Measurements from ENCODE around the gene PCLO.
"Not testable (repeated sequence)": the region's sequence is repeated elsewhere in the genome, so short reads cannot be mapped to it uniquely, and the experiment has no call there.

PCLO gene

DNA sequence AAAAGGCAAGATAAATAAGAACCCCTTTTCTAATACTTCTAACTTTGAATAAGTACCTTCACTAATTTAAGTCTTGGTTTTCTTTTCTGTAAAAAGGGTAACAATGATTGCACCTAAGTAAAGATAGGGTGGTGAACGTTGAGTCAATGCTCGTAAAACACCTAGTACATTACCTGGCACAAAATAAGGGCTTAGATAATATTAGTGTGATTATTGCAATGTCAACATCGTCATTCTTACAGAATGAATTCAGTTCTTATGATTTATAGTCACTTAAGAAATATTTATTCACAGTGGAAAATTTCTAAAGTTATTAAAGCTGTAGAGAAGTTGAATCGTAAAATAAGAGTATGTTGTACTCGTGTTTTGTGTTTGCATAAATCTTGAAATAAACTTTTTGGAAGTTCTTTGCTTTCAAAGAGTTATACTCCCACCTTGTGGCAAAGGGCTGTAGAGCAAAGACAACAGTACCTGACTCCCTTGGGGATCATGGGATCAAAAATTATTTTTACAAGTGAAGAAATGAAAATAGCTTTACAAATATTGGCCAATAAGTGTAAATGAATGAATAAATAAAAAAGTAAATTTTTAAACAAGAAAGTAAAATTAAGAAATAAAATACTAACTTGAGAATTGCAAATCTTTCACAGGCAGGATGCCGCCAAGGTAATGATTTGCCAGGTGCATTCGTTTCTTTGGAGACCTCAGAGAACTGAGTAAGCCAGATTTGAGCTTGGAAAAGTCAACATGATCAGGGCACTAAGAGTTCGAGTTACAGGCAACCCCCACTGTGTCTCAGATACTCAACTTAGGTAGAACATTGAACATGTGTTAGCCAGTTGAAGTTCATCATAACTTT lies 433.3 kb downstream of the PCLO start:
- peak; percentile 7 for DNase-seq (ENCODE audit: low spot score)

DNA sequence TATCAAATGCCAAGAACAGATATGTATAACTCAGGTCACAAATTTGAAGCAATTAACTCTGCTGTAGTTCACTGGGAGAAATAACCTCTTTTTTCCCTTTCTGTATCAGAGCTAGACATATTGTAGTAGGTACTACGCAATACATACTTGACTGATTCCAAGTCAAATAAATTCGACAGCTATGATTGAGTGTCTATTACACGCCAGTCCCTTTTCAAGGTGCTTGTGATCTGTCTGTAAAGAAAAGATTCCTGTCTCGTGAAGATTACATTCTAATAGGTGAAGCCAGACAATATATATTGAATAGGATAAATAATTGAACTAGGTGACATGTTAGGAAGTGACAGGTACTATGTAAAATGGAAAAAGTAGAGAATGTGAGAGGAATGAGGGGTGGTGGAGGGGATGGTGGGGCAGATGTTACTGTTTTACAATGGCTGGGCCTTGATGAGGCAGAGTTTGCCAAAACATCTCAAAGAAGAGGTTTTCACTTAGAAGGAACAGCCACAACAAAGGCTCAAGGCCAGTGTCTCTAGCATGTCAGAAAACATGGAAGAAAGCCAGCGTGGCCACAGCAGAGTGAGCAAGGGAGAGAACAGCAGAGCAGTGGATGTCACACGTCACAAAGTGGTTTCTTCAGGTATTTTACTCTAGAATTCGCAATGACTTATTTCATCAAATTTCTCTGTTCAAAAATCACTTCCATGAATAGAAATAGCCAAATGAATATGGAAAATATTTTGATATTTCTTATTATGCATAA lies 436.5 kb downstream of the PCLO start:
- no peak for DNase-seq (ENCODE audit: low spot score)

DNA sequence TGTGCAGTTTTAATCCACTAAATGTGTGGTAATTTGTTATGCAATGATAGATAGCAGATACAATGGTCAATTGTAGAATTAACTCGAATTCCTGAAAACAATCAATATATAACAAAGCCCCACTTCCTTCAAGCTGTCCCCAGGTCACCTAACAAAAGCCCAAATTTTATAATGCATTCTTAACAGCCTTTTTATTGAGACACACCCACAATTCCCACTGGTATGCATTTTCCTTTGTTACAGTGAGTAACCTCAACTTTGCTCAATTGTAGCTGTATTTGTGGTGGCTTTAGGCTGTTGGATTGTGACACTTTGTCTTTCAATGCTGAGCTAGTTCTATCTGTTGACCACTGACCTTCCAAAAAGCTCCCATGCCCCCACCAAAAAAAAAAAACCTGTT lies 439.3 kb downstream of the PCLO start:
- no peak for DNase-seq (ENCODE audit: low spot score)

DNA sequence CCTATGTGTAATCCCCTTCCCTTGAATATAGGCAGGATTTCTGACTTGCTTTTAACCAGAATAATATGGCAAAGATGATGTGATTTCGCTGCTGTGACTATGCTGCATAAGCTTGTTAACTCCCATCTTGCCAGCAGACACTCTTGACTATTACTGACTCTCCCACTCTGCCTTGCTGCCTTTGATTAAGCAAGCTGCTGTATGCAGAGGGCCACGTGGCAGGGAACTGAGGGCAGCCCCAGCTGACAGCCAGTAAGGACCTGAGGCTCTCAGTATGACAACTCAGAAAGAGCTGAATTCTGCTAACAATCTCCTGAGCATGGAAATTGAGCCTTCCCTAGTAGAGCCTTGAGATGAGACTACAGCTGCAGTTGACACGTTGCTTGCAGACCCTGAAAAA lies 439.7 kb downstream of the PCLO start:
- no peak for DNase-seq (ENCODE audit: low spot score)

DNA sequence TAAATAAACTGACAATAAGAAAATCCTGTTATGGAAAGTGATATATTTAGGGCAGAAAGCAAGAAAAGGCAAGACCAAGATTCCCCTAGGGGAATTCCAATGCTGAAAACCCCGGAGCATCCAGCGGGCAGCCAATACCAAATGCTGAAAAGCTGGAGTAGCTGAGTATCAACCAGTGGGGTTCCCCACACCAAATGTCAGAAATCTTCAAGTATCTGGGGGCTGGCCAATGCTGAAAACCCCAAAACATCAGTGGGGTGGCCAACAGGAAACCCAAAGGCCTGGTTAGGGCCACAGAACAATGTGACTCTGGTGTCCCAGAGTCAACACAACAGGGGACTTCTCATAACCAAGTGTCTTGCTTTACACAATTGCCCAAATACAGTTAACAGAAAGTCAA lies 447.3 kb downstream of the PCLO start:
- no peak for DNase-seq (ENCODE audit: low spot score)

DNA sequence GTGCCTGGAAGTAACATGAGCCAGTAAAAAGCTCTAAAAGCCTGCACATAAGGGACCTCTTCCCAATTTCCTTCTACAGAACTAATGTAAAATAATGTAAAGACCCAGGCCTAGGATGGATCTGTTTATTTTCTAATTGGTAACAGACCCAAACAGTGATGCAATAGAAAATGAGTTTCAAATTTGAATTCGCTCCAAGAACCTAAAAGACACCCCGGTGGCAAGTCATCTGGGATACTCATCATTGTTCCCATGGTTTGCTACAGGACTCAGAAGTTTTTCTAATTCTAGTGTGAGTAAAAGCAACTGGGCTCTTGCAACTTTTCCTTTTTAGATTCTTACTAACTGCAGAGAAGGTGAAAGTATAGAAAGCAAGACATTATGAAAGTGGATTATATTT lies 447.8 kb downstream of the PCLO start:
- no peak for DNase-seq (ENCODE audit: low spot score)

DNA sequence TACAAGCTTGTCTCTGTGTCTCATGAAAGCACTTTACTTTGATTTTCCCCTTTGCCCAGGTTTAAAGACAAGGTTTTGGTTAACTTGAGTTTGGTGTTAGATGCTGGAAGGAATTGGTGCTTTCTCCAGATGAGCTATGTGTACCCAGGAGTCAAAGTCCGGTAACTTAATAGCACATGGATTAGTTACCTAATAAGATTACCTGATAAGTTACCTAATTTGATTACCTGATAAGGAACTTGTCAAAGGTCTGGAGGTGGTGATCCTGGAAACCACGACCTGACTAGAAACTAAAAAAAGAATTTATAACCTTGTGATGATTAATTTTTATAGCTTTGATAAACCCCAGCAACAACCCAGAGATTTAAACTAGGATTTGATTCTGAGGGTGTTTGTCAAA lies 449.2 kb downstream of the PCLO start:
- no peak for DNase-seq (ENCODE audit: low spot score)

DNA sequence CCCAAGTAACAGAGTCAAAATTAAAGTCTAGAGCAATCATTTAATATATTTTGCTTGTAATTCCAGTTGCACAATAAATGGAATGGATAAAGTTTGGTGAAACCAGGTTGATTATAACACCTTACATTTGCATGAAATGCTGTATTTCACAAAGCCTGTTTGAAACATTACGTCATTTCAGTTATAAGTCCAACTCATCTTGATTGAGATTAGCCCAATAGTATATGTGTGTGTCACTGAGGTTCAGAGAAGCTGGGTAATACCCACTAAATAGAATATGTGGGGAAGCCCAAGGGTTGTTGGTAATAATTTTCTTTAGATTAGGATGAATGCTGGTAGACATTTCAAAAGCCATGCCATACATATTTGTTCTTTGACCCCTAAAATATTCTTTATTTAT lies 456.3 kb downstream of the PCLO start:
- DNase-seq (ENCODE audit: low spot score), result not testable (repeated sequence)

DNA sequence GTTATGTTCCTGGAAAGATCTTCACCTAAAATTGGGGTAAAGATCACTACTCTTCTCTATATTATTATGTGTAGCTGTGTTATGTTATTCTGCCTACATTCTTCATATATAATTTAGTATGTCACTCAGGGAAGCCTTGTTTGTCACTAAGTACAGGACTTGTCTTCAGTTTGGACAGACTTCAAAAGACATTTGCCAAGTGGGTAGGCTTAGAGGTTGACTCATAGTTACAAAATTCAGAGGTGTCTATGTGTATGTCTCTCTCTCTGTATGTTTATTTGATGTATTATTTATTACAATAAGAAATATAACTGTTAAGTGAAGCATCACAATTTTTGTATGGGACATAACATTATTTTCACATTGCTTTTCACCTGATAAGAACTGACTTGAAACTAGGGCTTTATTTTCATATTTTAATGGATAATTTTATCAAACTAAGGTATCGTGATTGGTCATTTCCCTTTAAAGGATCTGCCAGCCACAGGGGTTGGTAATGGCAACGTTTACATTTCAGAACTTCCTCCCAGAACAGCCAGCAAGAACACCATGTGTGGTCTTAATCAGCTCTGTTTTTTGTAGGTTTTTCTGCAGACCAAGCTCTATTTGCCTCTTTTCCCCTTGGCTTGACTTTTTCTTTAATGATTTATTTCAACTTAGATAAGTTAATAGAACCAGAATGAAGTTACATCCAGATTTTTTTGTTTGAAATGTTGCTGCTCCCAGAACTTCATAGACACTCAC lies 457.0 kb downstream of the PCLO start:
- DNase-seq (ENCODE audit: low spot score), result no peak

DNA sequence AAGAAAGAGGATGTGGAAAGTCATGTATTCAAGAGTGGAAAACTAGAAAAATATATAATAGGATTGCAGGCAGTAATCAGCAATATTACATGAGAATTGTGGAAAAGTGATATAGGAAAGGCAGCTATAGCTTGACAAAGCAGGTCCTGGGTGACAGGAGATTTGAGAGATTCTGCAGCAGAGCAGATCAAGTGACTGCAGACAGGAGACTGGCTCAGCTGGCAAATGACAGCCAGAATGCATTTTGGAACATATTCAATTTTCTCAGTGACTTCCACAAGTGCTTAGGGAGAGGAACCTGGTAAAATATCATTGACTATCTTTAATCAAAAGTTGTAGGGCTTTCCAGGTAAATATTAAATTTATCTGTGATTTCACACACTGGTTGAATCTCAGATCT lies 458.6 kb downstream of the PCLO start:
- DNase-seq (ENCODE audit: low spot score), result no peak
